DND-41 (cell line): Measurements from ENCODE around the gene PCK2.

Experiments
- ATAC-seq: fragments of 200-7000 bp; cut with Tn5 transposase; 3 replicates; pipeline ENCODE4 v1.9.1; 2021; ENCODE audit warnings: low read depth; ENCODE audit not compliant: insufficient read depth
- DNase-seq: peaks from one replicate; pipeline ENCODE4 v3.0.0-alpha.2; 2020
- H2AFZ ChIP-seq: 2 replicates; pipeline ENCODE4 v1.6.0; 2012; ENCODE audit warnings: low read depth, low read length
- H3K27ac ChIP-seq: 2 replicates; pipeline ENCODE4 v1.5.1; 2012; ENCODE audit warnings: low read length, inconsistent platforms
- H3K27me3 ChIP-seq: fragments of 200-600 bp; sonication (generic); 2 replicates; pipeline ENCODE4 v1.6.0; 2012; ENCODE audit warnings: low read length, mild to moderate bottlenecking, inconsistent platforms; ENCODE audit not compliant: insufficient read depth, poor library complexity
- H3K36me3 ChIP-seq: 2 replicates; pipeline ENCODE4 v1.5.1; 2012; ENCODE audit warnings: low read length, inconsistent platforms; ENCODE audit not compliant: insufficient read depth
- H3K4me1 ChIP-seq: 2 replicates; pipeline ENCODE4 v1.5.1; 2012; ENCODE audit warnings: mild to moderate bottlenecking, low read length; ENCODE audit not compliant: insufficient read depth
- H3K4me2 ChIP-seq: 2 replicates; pipeline ENCODE4 v1.6.0; 2012; ENCODE audit warnings: mild to moderate bottlenecking, moderate library complexity, low read length, inconsistent platforms; ENCODE audit not compliant: insufficient read depth
- H3K4me3 ChIP-seq, 2 experiments: fragments of 200-600 bp in 1 of 2; shearing (Covaris generic) in 1 of 2; 2 replicates each; pipeline ENCODE4 v1.5.1; 2012 to 2016; ENCODE audit warnings: inconsistent platforms in 2 of 2, low read length in 2 of 2, mild to moderate bottlenecking in 2 of 2, low read depth in 1 of 2, moderate library complexity in 1 of 2
- H3K79me2 ChIP-seq: 2 replicates; pipeline ENCODE4 v1.6.0; 2012; ENCODE audit warnings: low read length, inconsistent platforms; ENCODE audit not compliant: insufficient read depth
- H3K9ac ChIP-seq: 2 replicates; pipeline ENCODE4 v1.6.0; 2012; ENCODE audit warnings: low read depth, mild to moderate bottlenecking, inconsistent platforms, low read length, moderate library complexity
- H3K9me3 ChIP-seq: 2 replicates; pipeline ENCODE4 v1.5.1; 2012; ENCODE audit warnings: low read length, moderate library complexity, mild to moderate bottlenecking, inconsistent platforms; ENCODE audit not compliant: insufficient read depth, severe bottlenecking
- H4K20me1 ChIP-seq: 2 replicates; pipeline ENCODE4 v1.6.0; 2012; ENCODE audit warnings: low read length; ENCODE audit not compliant: insufficient read depth
- CTCF ChIP-seq: IDR thresholded peaks from 2 replicates; pipeline ENCODE4 v1.5.1; 2012; ENCODE audit warnings: borderline replicate concordance, low read length, moderate library complexity, mild to moderate bottlenecking; ENCODE audit not compliant: poor library complexity, severe bottlenecking; ENCODE audit errors: extremely low read depth
- EZH2 ChIP-seq: IDR thresholded peaks from 3 replicates; pipeline ENCODE4 v1.6.1; 2012; ENCODE audit warnings: borderline replicate concordance, low read depth, mild to moderate bottlenecking, moderate library complexity, low read length, inconsistent platforms; ENCODE audit not compliant: severe bottlenecking

The PCK2 gene

GRCh38 chr14:24054324-24054641 is 39.8 kb upstream of the PCK2 start:
- no peaks in the 10 kb centered on the region for H3K27me3 ChIP-seq
- H3K4me2 ChIP-seq = no peak overlapping the region
- no peaks in the 10 kb centered on the region for H3K79me2 ChIP-seq
- no peak for DNase-seq
- H3K4me1 ChIP-seq = peaks cover 26% of the 10 kb centered on the region
- no peak for TF ChIP-seq CTCF
- no peak for TF ChIP-seq EZH2
- no peak overlapping the region for H2AFZ ChIP-seq
- no peak for ATAC-seq
- no peaks in the 10 kb centered on the region for H3K9me3 ChIP-seq
- 0 out of 2 replicates have a peak, but pooled peaks cover 2% of the 10 kb centered on the region for H4K20me1 ChIP-seq
- H3K36me3 ChIP-seq = no peaks in the 10 kb centered on the region
- H3K27ac ChIP-seq = no peak overlapping the region
- no peak overlapping the region for H3K9ac ChIP-seq
- H3K4me3 ChIP-seq = no peak overlapping the region

- H3K9me3 ChIP-seq = no peaks in the 10 kb centered on the region
- ATAC-seq (no peak), DNase-seq (no peak)
These were observed 39.5 kb upstream of the PCK2 start for GRCh38 chr14:24054646-24055045.

GRCh38 chr14:24055971-24056799 is 37.9 kb upstream of the PCK2 start:
- ATAC-seq (no peak), DNase-seq (no peak)
- TF ChIP-seq CTCF (no peak), EZH2 (no peak)
- 0 out of 2 replicates have a peak, but pooled peaks cover 2% of the 10 kb centered on the region for H4K20me1 ChIP-seq
- H3K4me3 ChIP-seq = no peak overlapping the region
- H3K9ac ChIP-seq = no peak overlapping the region
- no peak overlapping the region for H3K4me2 ChIP-seq
- H3K27me3 ChIP-seq = no peaks in the 10 kb centered on the region
- peaks cover 20% of the 10 kb centered on the region for H3K4me1 ChIP-seq
- H3K9me3 ChIP-seq = no peaks in the 10 kb centered on the region
- no peak overlapping the region for H2AFZ ChIP-seq
- H3K36me3 ChIP-seq = no peaks in the 10 kb centered on the region
- no peaks in the 10 kb centered on the region for H3K79me2 ChIP-seq
- no peak overlapping the region for H3K27ac ChIP-seq

More at GRCh38 chr14:24054646-24055045, 39.5 kb upstream of the PCK2 start:
- H3K36me3 ChIP-seq = no peaks in the 10 kb centered on the region
- H3K4me2 ChIP-seq = no peak overlapping the region
- TF ChIP-seq EZH2 = no peak
- no peak for TF ChIP-seq CTCF
- peaks cover 26% of the 10 kb centered on the region for H3K4me1 ChIP-seq
- no peak overlapping the region for H3K4me3 ChIP-seq
- no peaks in the 10 kb centered on the region for H3K27me3 ChIP-seq
- H3K9ac ChIP-seq = no peak overlapping the region
- H4K20me1 ChIP-seq = 0 out of 2 replicates have a peak, but pooled peaks cover 2% of the 10 kb centered on the region
- no peak overlapping the region for H3K27ac ChIP-seq
- H2AFZ ChIP-seq = no peak overlapping the region
- no peaks in the 10 kb centered on the region for H3K79me2 ChIP-seq
